ENCODE measurements around the gene DECR2. TPM values are rescaled to one million over a fixed set of nuclear protein-coding genes. Genes with fewer than 3 reads are reported as not detected.

Gene DECR2
- total RNA-seq, 1 donor from 2014 or later = 15.1 TPM

GRCh38 chr16:369866-370436 is 31.7 kb upstream of the DECR2 start:
- no peak for DNase-seq (ENCODE audit: low read depth)
- H3K27me3 ChIP-seq (ENCODE audit: control insufficient read depth, insufficient read depth, low read length) = no peaks in the 10 kb centered on the region
- no peak for TF ChIP-seq CTCF (IDR thresholded peaks at IDR 0.05; ENCODE audit: insufficient read depth, low read length, poor library complexity, severe bottlenecking)
- peaks cover 5% of the 10 kb centered on the region for H3K36me3 ChIP-seq (ENCODE audit: control insufficient read depth, insufficient read depth, low read length)
- peak overlapping the region; percentile 39 for H3K4me3 ChIP-seq (ENCODE audit: low read depth, low read length)

GRCh38 chr16:370443-370842 is 31.2 kb upstream of the DECR2 start, which contains the start of gene MRPL28:
Gene MRPL28 (minus strand): TSS chr16:370538. CDS start chr16:370218, 320 bp downstream.
- Histone ChIP-seq H3K36me3 (ENCODE audit: control insufficient read depth, insufficient read depth, low read length) (peaks cover 5% of the 10 kb centered on the region), H3K4me3 (ENCODE audit: low read depth, low read length) (peak within 1 kb of the TSS; percentile 39), H3K27me3 (ENCODE audit: control insufficient read depth, insufficient read depth, low read length) (no peaks in the 10 kb centered on the region)
- no peak for DNase-seq (ENCODE audit: low read depth)
- TF ChIP-seq CTCF (IDR thresholded peaks at IDR 0.05; ENCODE audit: insufficient read depth, low read length, poor library complexity, severe bottlenecking) = no peak

GRCh38 chr16:370979-371514 is 30.6 kb upstream of the DECR2 start:
- no peak for TF ChIP-seq CTCF (IDR thresholded peaks at IDR 0.05; ENCODE audit: insufficient read depth, low read length, poor library complexity, severe bottlenecking)

GRCh38 chr16:371515-372301 is 30.0 kb upstream of the DECR2 start:
- DNase-seq (ENCODE audit: low read depth) = no peak
- no peaks in the 10 kb centered on the region for H3K27me3 ChIP-seq (ENCODE audit: control insufficient read depth, insufficient read depth, low read length)
- H3K4me3 ChIP-seq (ENCODE audit: low read depth, low read length) = no peak overlapping the region
- H3K36me3 ChIP-seq (ENCODE audit: control insufficient read depth, insufficient read depth, low read length) = peaks cover 5% of the 10 kb centered on the region
- no peak for TF ChIP-seq CTCF (IDR thresholded peaks at IDR 0.05; ENCODE audit: insufficient read depth, low read length, poor library complexity, severe bottlenecking)

More at GRCh38 chr16:370979-371514, 30.6 kb upstream of the DECR2 start:
- no peak for DNase-seq (ENCODE audit: low read depth)
- no peak overlapping the region for H3K4me3 ChIP-seq (ENCODE audit: low read depth, low read length)
- no peaks in the 10 kb centered on the region for H3K27me3 ChIP-seq (ENCODE audit: control insufficient read depth, insufficient read depth, low read length)
- peaks cover 5% of the 10 kb centered on the region for H3K36me3 ChIP-seq (ENCODE audit: control insufficient read depth, insufficient read depth, low read length)

GRCh38 chr16:372302-372983 is 29.2 kb upstream of the DECR2 start:
- no peak for TF ChIP-seq CTCF (IDR thresholded peaks at IDR 0.05; ENCODE audit: insufficient read depth, low read length, poor library complexity, severe bottlenecking)
- Histone ChIP-seq H3K36me3 (ENCODE audit: control insufficient read depth, insufficient read depth, low read length) (peaks cover 5% of the 10 kb centered on the region), H3K4me3 (ENCODE audit: low read depth, low read length) (no peak overlapping the region), H3K27me3 (ENCODE audit: control insufficient read depth, insufficient read depth, low read length) (no peaks in the 10 kb centered on the region)
- DNase-seq (ENCODE audit: low read depth) = no peak

All from kidney epithelial cell (primary cell).